ENCODE results near the gene TMPRSS6. TPM values are rescaled to one million over a fixed set of nuclear protein-coding genes. Genes with fewer than 3 reads are reported as not detected.

The TMPRSS6 gene
- polyA plus RNA-seq, 3 donors, result not detected

DNA sequence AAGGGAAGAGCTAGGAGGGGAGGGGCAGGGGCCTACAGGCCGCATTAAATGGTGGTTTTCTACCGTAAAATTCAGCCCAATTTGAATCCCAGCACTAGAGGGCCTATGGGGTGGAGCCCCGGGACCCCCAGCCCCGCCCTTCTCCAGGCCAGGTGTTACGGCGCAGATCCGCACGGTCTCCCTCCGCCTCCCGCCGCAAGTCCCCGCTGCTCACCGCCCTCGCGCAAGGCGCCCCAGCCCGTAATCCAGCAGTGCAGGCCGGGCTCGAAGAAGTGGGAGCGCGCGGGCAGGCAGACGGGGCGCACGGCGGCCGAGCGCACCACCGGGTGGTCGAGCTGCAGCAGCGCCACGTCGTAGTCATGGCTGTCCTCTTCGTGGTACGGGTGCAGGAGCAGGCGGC lies 40.7 kb downstream of the TMPRSS6 start:
- intact Hi-C loops (cut with micrococcal nuclease), result no loop called here
- H3K4me3 Mint-ChIP-seq, result peak overlapping the region in 1 of 2 donors; percentile 27
- Histone ChIP-seq H3K9ac (ENCODE audit: insufficient read depth, low read length, poor library complexity, severe bottlenecking) (no peak overlapping the region), H2AFZ (ENCODE audit: insufficient read depth, low read depth, low read length, poor library complexity, severe bottlenecking) (no peak overlapping the region), H3K36me3 (replicated peaks in 1 of 2; ENCODE audit: control insufficient read depth in 1 of 2, insufficient read depth in 2 of 2, low read length in 2 of 2) (no peaks in the 10 kb centered on the region), H3K4me1 (ENCODE audit: control insufficient read depth in 1 of 2, insufficient read depth in 2 of 2, low read length in 2 of 2) (no peaks in the 10 kb centered on the region), H3K27ac (ENCODE audit: low read depth in 1 of 2, low read length in 2 of 2) (no peak overlapping the region), H3K4me3 (replicated peaks in 1 of 3; ENCODE audit: low read depth in 2 of 3, low read length in 3 of 3) (no peak overlapping the region), H3K9me3 (replicated peaks in 1 of 2; ENCODE audit: control insufficient read depth in 1 of 2, insufficient read depth in 1 of 2, low read length in 2 of 2) (no peaks in the 10 kb centered on the region), H4K20me1 (ENCODE audit: insufficient read depth, low read length) (no peaks in the 10 kb centered on the region), H3K27me3 (ENCODE audit: control insufficient read depth in 2 of 2, insufficient read depth in 2 of 2, low read length in 2 of 2) (peaks cover 10 to 36% of the 10 kb centered on the region in 2 donors), H3K79me2 (ENCODE audit: insufficient read depth, low read length) (no peaks in the 10 kb centered on the region), H3K4me2 (replicated peaks; ENCODE audit: extremely low read depth, low read length, poor library complexity, severe bottlenecking) (no peak overlapping the region)
- H3K9me3 Mint-ChIP-seq, result peaks cover 0 to 5% (median 0%) of the 10 kb centered on the region in 7 donors
- no peak for DNase-seq
- no peak overlapping the region for H3K27ac Mint-ChIP-seq
- peaks cover 0 to 4% of the 10 kb centered on the region in 2 donors for H3K36me3 Mint-ChIP-seq
- H3K27me3 Mint-ChIP-seq (ENCODE audit: low read depth in 3 of 3), result peaks cover 22 to 38% (median 36%) of the 10 kb centered on the region in 3 donors
- H3K4me1 Mint-ChIP-seq, result no peaks in the 10 kb centered on the region
- TF ChIP-seq, protein P1, sequence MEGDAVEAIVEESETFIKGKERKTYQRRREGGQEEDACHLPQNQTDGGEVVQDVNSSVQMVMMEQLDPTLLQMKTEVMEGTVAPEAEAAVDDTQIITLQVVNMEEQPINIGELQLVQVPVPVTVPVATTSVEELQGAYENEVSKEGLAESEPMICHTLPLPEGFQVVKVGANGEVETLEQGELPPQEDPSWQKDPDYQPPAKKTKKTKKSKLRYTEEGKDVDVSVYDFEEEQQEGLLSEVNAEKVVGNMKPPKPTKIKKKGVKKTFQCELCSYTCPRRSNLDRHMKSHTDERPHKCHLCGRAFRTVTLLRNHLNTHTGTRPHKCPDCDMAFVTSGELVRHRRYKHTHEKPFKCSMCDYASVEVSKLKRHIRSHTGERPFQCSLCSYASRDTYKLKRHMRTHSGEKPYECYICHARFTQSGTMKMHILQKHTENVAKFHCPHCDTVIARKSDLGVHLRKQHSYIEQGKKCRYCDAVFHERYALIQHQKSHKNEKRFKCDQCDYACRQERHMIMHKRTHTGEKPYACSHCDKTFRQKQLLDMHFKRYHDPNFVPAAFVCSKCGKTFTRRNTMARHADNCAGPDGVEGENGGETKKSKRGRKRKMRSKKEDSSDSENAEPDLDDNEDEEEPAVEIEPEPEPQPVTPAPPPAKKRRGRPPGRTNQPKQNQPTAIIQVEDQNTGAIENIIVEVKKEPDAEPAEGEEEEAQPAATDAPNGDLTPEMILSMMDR (IDR thresholded peaks at IDR 0.05), result no peak
- 5% methylated on average over 35 of the region's 36 CpGs for WGBS (ENCODE audit: insufficient coverage)

DNA sequence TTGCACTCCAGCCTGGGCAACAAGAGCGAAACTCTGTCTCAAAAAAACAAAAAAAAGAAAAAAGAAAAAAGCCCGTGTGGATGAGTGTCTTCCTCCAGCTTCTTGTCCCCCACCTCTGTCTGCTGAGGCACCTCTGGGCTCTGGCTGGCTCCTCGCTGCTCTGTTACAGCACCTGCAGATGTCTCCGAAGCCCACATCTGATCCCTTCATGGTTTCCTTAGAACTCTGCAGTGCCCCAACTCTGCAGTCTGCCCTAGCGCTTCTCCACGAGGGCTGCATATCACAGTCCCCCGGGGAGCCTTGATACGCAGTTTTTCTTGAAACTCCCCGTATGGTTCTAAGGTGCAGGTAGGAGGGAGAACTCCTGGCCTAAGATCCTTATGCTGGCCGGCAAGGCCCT lies 42.1 kb downstream of the TMPRSS6 start:
- Mint-ChIP-seq H3K4me3 (no peak overlapping the region), H3K36me3 (peaks cover 0 to 4% of the 10 kb centered on the region in 2 donors), H3K4me1 (no peaks in the 10 kb centered on the region), H3K27ac (no peak overlapping the region), H3K9me3 (peaks cover 0 to 5% (median 0%) of the 10 kb centered on the region in 7 donors), H3K27me3 (ENCODE audit: low read depth in 3 of 3) (peaks cover 20 to 38% (median 38%) of the 10 kb centered on the region in 3 donors)
- no peak for DNase-seq
- Histone ChIP-seq H3K27ac (ENCODE audit: low read depth in 1 of 2, low read length in 2 of 2) (no peak overlapping the region), H2AFZ (ENCODE audit: insufficient read depth, low read depth, low read length, poor library complexity, severe bottlenecking) (no peak overlapping the region), H3K4me3 (replicated peaks in 1 of 3; ENCODE audit: low read depth in 2 of 3, low read length in 3 of 3) (no peak overlapping the region), H3K4me2 (replicated peaks; ENCODE audit: extremely low read depth, low read length, poor library complexity, severe bottlenecking) (no peak overlapping the region), H3K9ac (ENCODE audit: insufficient read depth, low read length, poor library complexity, severe bottlenecking) (no peak overlapping the region), H3K79me2 (ENCODE audit: insufficient read depth, low read length) (no peaks in the 10 kb centered on the region), H3K27me3 (ENCODE audit: control insufficient read depth in 2 of 2, insufficient read depth in 2 of 2, low read length in 2 of 2) (peaks cover 10 to 36% of the 10 kb centered on the region in 2 donors), H4K20me1 (ENCODE audit: insufficient read depth, low read length) (no peaks in the 10 kb centered on the region), H3K4me1 (ENCODE audit: control insufficient read depth in 1 of 2, insufficient read depth in 2 of 2, low read length in 2 of 2) (no peaks in the 10 kb centered on the region), H3K9me3 (replicated peaks in 1 of 2; ENCODE audit: control insufficient read depth in 1 of 2, insufficient read depth in 1 of 2, low read length in 2 of 2) (no peaks in the 10 kb centered on the region), H3K36me3 (replicated peaks in 1 of 2; ENCODE audit: control insufficient read depth in 1 of 2, insufficient read depth in 2 of 2, low read length in 2 of 2) (no peaks in the 10 kb centered on the region)
- TF ChIP-seq, protein P1 (IDR thresholded peaks at IDR 0.05), result no peak
- intact Hi-C loops (cut with micrococcal nuclease), result no loop called here
- 98% methylated on average over 5 of the region's 10 CpGs for WGBS (ENCODE audit: insufficient coverage)

All from CD14-positive monocyte (primary cell).